Aorta (tissue), 5 donors: ENCODE data around the gene SLC18A3. TPM values are rescaled to one million over a fixed set of nuclear protein-coding genes. Genes with fewer than 3 reads are reported as not detected.
A peak's percentile ranks its signal among the peaks of the same experiment; 100 is the strongest.

Experiments used
- ATAC-seq: fragments of 200-7000 bp; cut with Tn5 transposase; one replicate; pipeline ENCODE4 v1.9.1; 2022; ENCODE audit warnings: moderate library complexity; ENCODE audit not compliant: low FRiP score
- DNase-seq, 2 donors: peaks; one replicate each; pipeline ENCODE4 v3.0.0-alpha.2; 2020
- H3K27ac ChIP-seq, 2 donors: one replicate each; pipeline ENCODE4 v1.5.1; 2013; ENCODE audit warnings: low read length in 2 of 2, mild to moderate bottlenecking in 2 of 2, moderate library complexity in 2 of 2, control low read depth in 1 of 2, inconsistent platforms in 1 of 2, low read depth in 1 of 2
- H3K27me3 ChIP-seq, 2 donors: one replicate each; pipeline ENCODE4 v1.6.1; 2013; ENCODE audit warnings: control low read depth in 1 of 2, low read length in 1 of 2, mild to moderate bottlenecking in 1 of 2, moderate library complexity in 1 of 2; ENCODE audit not compliant: insufficient read depth in 2 of 2, control insufficient read depth in 1 of 2
- H3K36me3 ChIP-seq, 2 donors: one replicate each; pipeline ENCODE4 v1.6.1; 2013; ENCODE audit warnings: control low read depth in 1 of 2, low read length in 1 of 2, mild to moderate bottlenecking in 1 of 2; ENCODE audit not compliant: insufficient read depth in 2 of 2, control insufficient read depth in 1 of 2
- H3K4me1 ChIP-seq, 2 donors: one replicate each; pipeline ENCODE4 v1.6.1; 2013; ENCODE audit warnings: low read length in 2 of 2, control low read depth in 1 of 2, mild to moderate bottlenecking in 1 of 2, moderate library complexity in 1 of 2; ENCODE audit not compliant: insufficient read depth in 2 of 2, control insufficient read depth in 1 of 2
- H3K4me3 ChIP-seq, 2 donors: one replicate each; pipeline ENCODE4 v1.5.1; 2013; ENCODE audit warnings: low read length in 2 of 2, control low read depth in 1 of 2, mild to moderate bottlenecking in 1 of 2
- H3K9me3 ChIP-seq: one replicate; pipeline ENCODE4 v1.6.1; 2013; ENCODE audit warnings: mild to moderate bottlenecking, low read length; ENCODE audit not compliant: control insufficient read depth
- WGBS, 2 donors: extraction: QIAGEN DNeasy Blood & Tissue Kit; methylation state at CpG; one replicate each; pipeline ENCODE4 v1.1.7; 2013; 5-methylcytosine and 5-hydroxymethylcytosine counted together
- intact Hi-C, 2 donors: fragments of 100-400 bp; cut with DNase I; formaldehyde crosslinking; loops; one replicate each; pipeline versions ENCODE4 v1.14.2 to v1.15.0; 2022
- long read RNA-seq, 2 donors: library from polyadenylated mRNA; unstranded; transcript quantifications; one replicate each; pipeline ENCODE4 v2.0.0, GENCODE V29; 2020 to 2021
- polyA plus RNA-seq, 2 donors: library from polyadenylated mRNA; stranded (reverse); fragments of 200-250 nt; gene quantifications; one replicate each; pipeline ENCODE4 v1.2.3, GENCODE V29; 2013
- total RNA-seq, 2 donors: library from RNA; stranded (reverse); fragmentation: NEBNext Ultra II Directional; extraction: Animal tissue kit (Norgen Biotek cat#: 25700); gene quantifications; one replicate each; pipeline ENCODE4 v1.2.1, GENCODE V29; 2021
- donor health status: healthy with polysubstance abuse.
- donor health status: Bipolar disorder and iron deficiency.
- donor health status: DM: no; HTN: no; CAD: no.
- donor health status: DM: no; HTN: no; CAD: no.
- donor health status: DM: yes; HTN: yes; CAD: no.

The SLC18A3 gene
- not detected for total RNA-seq
- not detected for polyA plus RNA-seq
- long read RNA-seq, donor 1 = 0 reads
- long read RNA-seq, donor 2 = 0 reads

- 1% methylated on average over 28 to 43 of the region's 43 CpGs for WGBS, 2 donors
- H3K4me3 ChIP-seq = peak within 1 kb of the TSS in 1 of 2 donors; percentile 19
- H3K9me3 ChIP-seq = peaks cover 1% of the 10 kb centered on the region
- ATAC-seq (no peak), DNase-seq (peak in 1 of 2 donors; percentile 69)
- H3K27ac ChIP-seq = no peak within 1 kb of the TSS
- intact Hi-C loops = no loop called here
- H3K4me1 ChIP-seq = no peaks in the 10 kb centered on the region
- no peaks in the 10 kb centered on the region for H3K36me3 ChIP-seq
- H3K27me3 ChIP-seq = peaks cover 0 to 6% of the 10 kb centered on the region in 2 donors
Measured at GRCh38 chr10:49610114-49610457, at the start of gene SLC18A3. Gene SLC18A3 (plus strand): TSS chr10:49610310. CDS start chr10:49610741, 431 bp downstream.

- no peaks in the 10 kb centered on the region for H3K9me3 ChIP-seq
- H3K36me3 ChIP-seq = no peaks in the 10 kb centered on the region
- DNase-seq (no peak), ATAC-seq (no peak)
- no peaks in the 10 kb centered on the region for H3K27me3 ChIP-seq
- H3K4me3 ChIP-seq = no peak overlapping the region
- no peak overlapping the region for H3K27ac ChIP-seq
- WGBS, 2 donors = 68 to 74% methylated on average over 2 of the region's 2 CpGs
- intact Hi-C loops = no loop called here
- no peaks in the 10 kb centered on the region for H3K4me1 ChIP-seq
Measured at GRCh38 chr10:49560526-49560925, 49.6 kb upstream of the SLC18A3 start.

- no peak overlapping the region for H3K4me3 ChIP-seq
- H3K36me3 ChIP-seq = no peaks in the 10 kb centered on the region
- intact Hi-C loops = no loop called here
- H3K4me1 ChIP-seq = no peaks in the 10 kb centered on the region
- DNase-seq = no peak
- WGBS, 2 donors = 96 to 100% methylated on average over 1 of the region's 1 CpG
- H3K9me3 ChIP-seq = no peaks in the 10 kb centered on the region
- no peak for ATAC-seq
- no peak overlapping the region for H3K27ac ChIP-seq
- no peaks in the 10 kb centered on the region for H3K27me3 ChIP-seq
Measured at GRCh38 chr10:49562893-49563292, 47.2 kb upstream of the SLC18A3 start.

- WGBS, 2 donors = 14 to 20% methylated on average over 4 of the region's 4 CpGs
- ATAC-seq = no peak
- no peak overlapping the region for H3K27ac ChIP-seq
Measured at GRCh38 chr10:49564461-49565009, 45.6 kb upstream of the SLC18A3 start.

GRCh38 chr10:49567810-49568209 is 42.3 kb upstream of the SLC18A3 start:
- no peaks in the 10 kb centered on the region for H3K36me3 ChIP-seq
- intact Hi-C loops = no loop called here
- no peaks in the 10 kb centered on the region for H3K4me1 ChIP-seq
- no peaks in the 10 kb centered on the region for H3K27me3 ChIP-seq
- H3K4me3 ChIP-seq = no peak overlapping the region
- WGBS, 2 donors = 94 to 95% methylated on average over 1 of the region's 1 CpG
- ATAC-seq (no peak), DNase-seq (no peak)
- no peaks in the 10 kb centered on the region for H3K9me3 ChIP-seq
- H3K27ac ChIP-seq = no peak overlapping the region

More at GRCh38 chr10:49564461-49565009, 45.6 kb upstream of the SLC18A3 start:
- intact Hi-C loops = no loop called here
- no peak overlapping the region for H3K4me3 ChIP-seq
- H3K36me3 ChIP-seq = no peaks in the 10 kb centered on the region
- H3K27me3 ChIP-seq = no peaks in the 10 kb centered on the region
- no peak for DNase-seq
- no peaks in the 10 kb centered on the region for H3K9me3 ChIP-seq
- H3K4me1 ChIP-seq = no peaks in the 10 kb centered on the region

GRCh38 chr10:49568235-49568634 is 41.9 kb upstream of the SLC18A3 start:
- Histone ChIP-seq H3K9me3 (no peaks in the 10 kb centered on the region), H3K4me1 (no peaks in the 10 kb centered on the region), H3K27ac (no peak overlapping the region), H3K36me3 (no peaks in the 10 kb centered on the region), H3K4me3 (no peak overlapping the region), H3K27me3 (no peaks in the 10 kb centered on the region)
- intact Hi-C loops = no loop called here
- DNase-seq (peak in 1 of 2 donors; percentile 55), ATAC-seq (no peak)
- WGBS, 2 donors = 64 to 74% methylated on average over 2 of the region's 2 CpGs

- ATAC-seq = peak; percentile 45
- intact Hi-C loops = no loop called here
Measured at GRCh38 chr10:49569031-49569631, 41.0 kb upstream of the SLC18A3 start.

GRCh38 chr10:49571388-49571787 is 38.7 kb upstream of the SLC18A3 start:
- intact Hi-C loops = no loop called here
- ATAC-seq (no peak), DNase-seq (no peak)
- H3K27me3 ChIP-seq = no peaks in the 10 kb centered on the region
- no peaks in the 10 kb centered on the region for H3K4me1 ChIP-seq
- 60 to 61% methylated on average over 2 of the region's 2 CpGs for WGBS, 2 donors
- H3K9me3 ChIP-seq = no peaks in the 10 kb centered on the region
- H3K27ac ChIP-seq = no peak overlapping the region
- H3K36me3 ChIP-seq = no peaks in the 10 kb centered on the region
- H3K4me3 ChIP-seq = no peak overlapping the region

More at GRCh38 chr10:49569031-49569631, 41.0 kb upstream of the SLC18A3 start:
- Histone ChIP-seq H3K36me3 (no peaks in the 10 kb centered on the region), H3K9me3 (no peaks in the 10 kb centered on the region), H3K4me3 (no peak overlapping the region), H3K27ac (no peak overlapping the region), H3K4me1 (no peaks in the 10 kb centered on the region), H3K27me3 (no peaks in the 10 kb centered on the region)
- 61 to 65% methylated on average over 3 of the region's 3 CpGs for WGBS, 2 donors
- no peak for DNase-seq

GRCh38 chr10:49572594-49573114 is 37.5 kb upstream of the SLC18A3 start:
- no peak for DNase-seq
- no peak overlapping the region for H3K4me3 ChIP-seq
- WGBS, 2 donors = 85 to 86% methylated on average over 9 of the region's 9 CpGs

More at GRCh38 chr10:49572594-49573114, 37.5 kb upstream of the SLC18A3 start:
- no peaks in the 10 kb centered on the region for H3K9me3 ChIP-seq
- no peaks in the 10 kb centered on the region for H3K27me3 ChIP-seq
- no peak for ATAC-seq
- no peaks in the 10 kb centered on the region for H3K4me1 ChIP-seq
- H3K36me3 ChIP-seq = no peaks in the 10 kb centered on the region
- intact Hi-C loops = no loop called here
- no peak overlapping the region for H3K27ac ChIP-seq
